Measurements from ENCODE around the gene CD2AP. TPM values are rescaled to one million over a fixed set of nuclear protein-coding genes. Genes with fewer than 3 reads are reported as not detected.

CD2AP gene
- total and polyA plus RNA-seq, 2 of the 8 experiments (the other 6 are each of a cell fraction or from before 2014, with no cell fraction given) = 8.6 to 75.6 TPM

- H3K27ac ChIP-seq (ENCODE audit: low read depth, low read length) = no peak overlapping the region
- 91% methylated on average over 2 of the region's 2 CpGs; no CpG with 5 or more reads in 1 of the 2 experiments for WGBS, 2 experiments (ENCODE audit: extremely low coverage in 1 of 2, insufficient coverage in 1 of 2, insufficient read length in 1 of 2, insufficient replicate concordance in 2 of 2, low coverage in 1 of 2, low lambda C conversion rate in 2 of 2, missing lambda C conversion rate in 1 of 2)
- peaks cover 0 to 67% of the 10 kb centered on the region in 2 experiments; a peak in 3 of 4 replicates for H3K79me2 ChIP-seq (ENCODE audit: control insufficient read depth in 1 of 2, insufficient read depth in 2 of 2, low read length in 2 of 2)
- FAIRE-seq (no peak), DNase-seq (ENCODE audit: low read depth in 1 of 2, low spot score in 2 of 2) (no peak)
- H2AK5ac ChIP-seq (ENCODE audit: low read depth, low read length) = no peak overlapping the region
- H3K36me3 ChIP-seq (ENCODE audit: control insufficient read depth in 2 of 4, insufficient read depth in 4 of 4, low read length in 3 of 4) = peaks cover 0 to 19% (median 3%) of the 10 kb centered on the region in 4 experiments; a peak in 2 of 8 replicates
- H3K23me2 ChIP-seq (ENCODE audit: low read depth, low read length) = no peaks in the 10 kb centered on the region
- CTCF ChIA-PET (ENCODE audit: partially characterized antibody) = no interaction called here
- H3K23ac ChIP-seq (ENCODE audit: insufficient read length) = no peak overlapping the region
- H3K4me2 ChIP-seq (ENCODE audit: insufficient read depth in 1 of 2, low read depth in 2 of 2, low read length in 2 of 2) = no peak overlapping the region
- peaks cover 0 to 3% (median 0%) of the 10 kb centered on the region in 4 experiments; a peak in 2 of 7 replicates for H3K4me1 ChIP-seq (replicated peaks in 1 of 4; ENCODE audit: control insufficient read depth in 3 of 4, insufficient read depth in 4 of 4, low read length in 3 of 4)
- no peak overlapping the region for H2BK5ac ChIP-seq (ENCODE audit: low read depth, low read length)
- peaks cover 0 to under 1% of the 10 kb centered on the region in 2 experiments; a peak in 1 of 4 replicates for H3K9me3 ChIP-seq (ENCODE audit: insufficient read depth in 2 of 2, low read depth in 1 of 2, low read length in 1 of 2)
- POLR2A ChIA-PET (ENCODE audit: partially characterized antibody) = interaction anchor here (1.0 kb wide), 1 partner anchor 12 kb away, joined by 3 read pairs; no protein-coding TSS in a partner anchor
- no peaks in the 10 kb centered on the region for H3K79me1 ChIP-seq (ENCODE audit: low read depth, low read length)
- no peak overlapping the region for H4K5ac ChIP-seq (ENCODE audit: insufficient read length, low read depth, low read length)
- no peak overlapping the region for H3K4ac ChIP-seq (replicated peaks; ENCODE audit: insufficient read length, low read depth, low read length)
- no peak for TF ChIP-seq CHD2 (IDR thresholded peaks at IDR 0.05; ENCODE audit: low read length)
- H4K20me1 ChIP-seq (replicated peaks in 1 of 2; ENCODE audit: control insufficient read depth in 1 of 2, insufficient read depth in 2 of 2, low read length in 2 of 2) = peaks cover 0 to 4% of the 10 kb centered on the region in 2 experiments
- no peak overlapping the region for H3K9ac ChIP-seq (replicated peaks in 1 of 4; ENCODE audit: extremely low read depth in 1 of 4, low read depth in 3 of 4, low read length in 3 of 4)
- no peak overlapping the region for H3K4me3 ChIP-seq (ENCODE audit: extremely low read depth in 1 of 4, insufficient read depth in 2 of 4, low read depth in 3 of 4, low read length in 4 of 4)
- no peaks in the 10 kb centered on the region for H3K27me3 ChIP-seq (replicated peaks in 1 of 4; ENCODE audit: control insufficient read depth in 3 of 4, extremely low read depth in 1 of 4, insufficient read depth in 3 of 4, low read length in 3 of 4)
- H2BK15ac ChIP-seq (ENCODE audit: low read length) = no peak overlapping the region
- no peak overlapping the region for H2BK12ac ChIP-seq (ENCODE audit: low read depth, low read length)
- H4K8ac ChIP-seq (ENCODE audit: extremely low read depth, insufficient read depth, low read length) = no peak overlapping the region
- H3K18ac ChIP-seq (ENCODE audit: extremely low read depth, low read length) = no peak overlapping the region
- H3K14ac ChIP-seq (ENCODE audit: insufficient read length) = no peak overlapping the region
- H2AFZ ChIP-seq (ENCODE audit: low read length) = no peak overlapping the region
- H2BK120ac ChIP-seq (replicated peaks; ENCODE audit: low read depth, low read length) = no peak overlapping the region
- H3K56ac ChIP-seq (replicated peaks; ENCODE audit: insufficient read length, low read depth, low read length) = no peak overlapping the region
- no peak overlapping the region for H2BK20ac ChIP-seq (ENCODE audit: low read length)
- no peak overlapping the region for H4K91ac ChIP-seq (replicated peaks; ENCODE audit: insufficient read length, low read length)
Observed at GRCh38 chr6:47571488-47571887, 93.9 kb downstream of the CD2AP start.
